K562 (cell line): ENCODE measurements around the gene FKBP9. TPM values are rescaled to one million over a fixed set of nuclear protein-coding genes. Genes with fewer than 3 reads are reported as not detected.
A peak's percentile ranks its signal among the peaks of the same experiment; 100 is the strongest.

ENCODE experiments used
- ATF6 ChIP-seq: sonication (generic); formaldehyde crosslinking; IDR thresholded peaks from 2 replicates; pipeline ENCODE4 v1.4.0; 2020; ENCODE audit warnings: mild to moderate bottlenecking, missing genetic modification reagents
- GATAD2B ChIP-seq: fragments of 450-650 bp; IDR thresholded peaks from 2 replicates; pipeline ENCODE4 v1.6.1; 2017; ENCODE audit warnings: mild to moderate bottlenecking, borderline replicate concordance
- GTF3C2 ChIP-seq: IDR thresholded peaks from 3 replicates; pipeline ENCODE4 v1.6.1; 2011; ENCODE audit warnings: borderline replicate concordance, mild to moderate bottlenecking, moderate library complexity; ENCODE audit not compliant: insufficient read length; ENCODE audit errors: extremely low read depth
- HNRNPK ChIP-seq: fragments of 200-400 bp; formaldehyde crosslinking; IDR thresholded peaks from one replicate; pipeline ENCODE4 v1.6.1; 2018; ENCODE audit warnings: mild to moderate bottlenecking, low read depth, low read length; ENCODE audit not compliant: poor library complexity, severe bottlenecking
- HNRNPL ChIP-seq: fragments of 200-400 bp; formaldehyde crosslinking; IDR thresholded peaks from 2 replicates; pipeline ENCODE4 v1.6.1; 2017; ENCODE audit warnings: low read depth, mild to moderate bottlenecking, low read length
- L3MBTL2 ChIP-seq: fragments of 450-650 bp; IDR thresholded peaks from 2 replicates; pipeline ENCODE4 v1.6.1; 2016; ENCODE audit warnings: mild to moderate bottlenecking, moderate library complexity
- MNT ChIP-seq, 2 experiments: fragments of 450-650 bp; conservative IDR thresholded peaks; 2 replicates each; pipeline ENCODE4 v1.6.1; 2017; ENCODE audit warnings: mild to moderate bottlenecking in 2 of 2, moderate library complexity in 2 of 2
- NCOA6 ChIP-seq: fragments of 450-650 bp; IDR thresholded peaks from 2 replicates; pipeline ENCODE4 v1.6.1; 2017; ENCODE audit warnings: mild to moderate bottlenecking
- NFYB ChIP-seq: IDR thresholded peaks from 2 replicates; pipeline ENCODE4 v1.6.1; 2011; ENCODE audit warnings: mild to moderate bottlenecking, moderate library complexity; ENCODE audit not compliant: insufficient read length; ENCODE audit errors: extremely low read depth
- POU5F1 ChIP-seq: fragments of 150-350 bp; IDR thresholded peaks from 2 replicates; pipeline ENCODE4 v1.6.1; 2014; ENCODE audit warnings: borderline replicate concordance, low read length, low read depth, mild to moderate bottlenecking; ENCODE audit not compliant: partially characterized antibody
- RFX5 ChIP-seq: IDR thresholded peaks from 2 replicates; pipeline ENCODE4 v1.6.1; 2011; ENCODE audit warnings: low read depth, mild to moderate bottlenecking, improper control_type of control experiment, low read length
- RNF2 ChIP-seq: sonication (generic); IDR thresholded peaks from 2 replicates; pipeline ENCODE4 v1.6.1; 2016
- ZKSCAN3 ChIP-seq: fragments of 250-450 bp; sonication (Bioruptor Pico); IDR thresholded peaks from 2 replicates; pipeline ENCODE4 v1.4.0; 2020
- ZNF124 ChIP-seq: sonication (generic); formaldehyde crosslinking; IDR thresholded peaks from 2 replicates; pipeline ENCODE4 v1.8.1; 2022; ENCODE audit warnings: missing genetic modification reagents
- ZNF274 ChIP-seq: IDR thresholded peaks from 2 replicates; pipeline ENCODE4 v1.6.1; 2011; ENCODE audit warnings: low read depth, mild to moderate bottlenecking, low read length, moderate library complexity, borderline replicate concordance
- ZNF609 ChIP-seq: sonication (generic); formaldehyde crosslinking; IDR thresholded peaks from 2 replicates; pipeline ENCODE4 v1.8.1; 2023; ENCODE audit warnings: missing genetic modification reagents, mild to moderate bottlenecking, borderline replicate concordance
- polyA plus RNA-seq, 8 experiments: library from polyadenylated mRNA; depleted of rRNA in 4 of 8; stranded (reverse) in 5 of 8; unstranded in 3 of 8; fragments of >200 nt; fragmentation: Nextera tagmentation in 2 of 8; fragmentation: Illumina TruSeq in 1 of 8; extraction: Ambion mirVana in 2 of 8; extraction: Trizol in 1 of 8; gene quantifications; 2 replicates each; pipeline versions ENCODE4 v1.2.1 to v1.2.3, GENCODE V29; 2011 to 2014; ENCODE audit warnings: inconsistent platforms in 1 of 8, missing spikeins in 1 of 8
- total RNA-seq, 7 experiments: library from RNA; depleted of rRNA in 6 of 7; stranded (reverse); fragments of >200 nt in 6 of 7; fragmentation: Illumina TruSeq in 2 of 7; extraction: Trizol in 2 of 7; gene quantifications; 2 replicates each; pipeline versions ENCODE4 v1.2.1 to v1.2.3, GENCODE V29; 2011 to 2021; ENCODE audit warnings: low replicate concordance in 1 of 7

FKBP9 gene
- total and polyA plus RNA-seq, 9 of the 15 experiments (the other 6 are each of a cell fraction or from before 2014, with no cell fraction given) = 5.9 to 23.7 (median 15.8) TPM

GRCh38 chr7:32957326-32958045, at the start of gene FKBP9 (continued):
- TF ChIP-seq GTF3C2 (peak; percentile 23), ZNF124 (CRISPR knock-in tag) (0 out of 2 replicates have a peak, but pooled peaks have one; percentile 65), HNRNPK (no peak), MNT (conservative IDR thresholded peaks at IDR 0.05) (no peak), GATAD2B (peak; percentile 83), ATF6 (CRISPR knock-in tag) (no peak; the same call in 1 of the 2 replicates), RFX5 (no peak), ZKSCAN3 (CRISPR knock-in tag) (no peak), NFYB (no peak), ZNF609 (no peak), NCOA6 (peak; percentile 96), HNRNPL (no peak), L3MBTL2 (peak; percentile 80), POU5F1 (no peak), RNF2 (no peak; the same call in 1 of the 2 replicates), ZNF274 (no peak)
